Measurements from ENCODE around the gene MSANTD1.

MSANTD1 gene

DNA sequence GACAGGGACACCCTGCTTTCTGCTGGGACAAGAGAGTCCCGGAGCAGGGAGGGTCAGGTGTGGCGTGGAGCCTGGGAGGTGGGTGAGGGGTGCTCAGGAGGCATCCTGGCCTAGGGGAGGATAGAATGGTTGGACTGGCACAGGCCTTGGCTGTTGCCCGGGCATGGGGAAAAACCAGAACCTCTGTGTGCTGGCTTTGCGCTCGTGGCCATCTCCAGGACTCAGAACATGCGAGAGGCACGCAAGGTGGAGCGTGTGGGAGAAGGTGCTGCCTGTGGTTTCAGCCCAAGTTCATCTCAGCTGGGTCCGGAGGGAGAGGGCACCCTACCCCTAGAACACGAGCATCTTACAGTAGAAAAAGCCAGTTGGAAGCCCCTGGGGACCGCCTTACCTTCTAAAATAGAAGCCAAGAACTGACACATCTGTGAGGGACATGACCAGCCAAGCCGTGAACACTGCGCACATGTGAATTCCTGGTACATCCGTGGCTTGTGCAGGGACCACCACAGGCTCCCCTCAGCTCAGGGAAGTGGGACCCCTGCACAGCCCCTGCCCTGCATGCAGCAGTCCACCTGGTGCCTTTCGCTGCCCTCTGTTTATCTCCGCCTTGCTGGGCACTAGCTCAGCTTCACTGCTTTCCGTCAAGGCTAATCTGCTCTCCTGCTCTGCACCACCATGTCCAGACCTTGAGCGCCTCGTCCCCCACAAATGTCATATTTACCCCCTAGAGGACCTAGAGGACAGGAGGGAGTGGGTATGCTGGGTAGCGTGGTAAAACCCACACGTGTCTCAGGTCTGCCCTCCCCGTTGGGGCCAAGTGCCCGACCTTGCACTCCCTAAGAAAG is 13.5 kb downstream of the MSANTD1 start:
- no peak for DNase-seq (ENCODE audit: low read depth in 2 of 2, low spot score in 1 of 2)

GRCh38 chr4:3263053-3263875 is 14.3 kb downstream of the MSANTD1 start:
- no peak for DNase-seq (ENCODE audit: low read depth in 2 of 2, low spot score in 1 of 2)

DNA sequence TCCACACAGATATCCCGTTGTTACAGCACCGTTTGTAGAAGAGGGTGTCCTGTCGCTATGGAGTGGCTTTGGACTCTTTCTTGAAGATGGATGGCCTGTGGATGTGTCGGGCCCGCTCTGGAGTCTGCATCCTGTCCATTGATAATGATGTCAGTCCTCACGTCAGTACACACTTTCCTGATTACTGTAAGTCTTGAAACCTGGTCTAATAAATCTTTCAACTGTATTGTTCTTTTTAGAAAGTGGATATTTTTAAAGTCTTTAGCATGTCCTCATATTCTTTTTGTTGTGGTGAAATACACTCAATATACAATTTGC is 14.9 kb downstream of the MSANTD1 start:
- no peak for DNase-seq (ENCODE audit: low read depth in 2 of 2, low spot score in 1 of 2)

DNA sequence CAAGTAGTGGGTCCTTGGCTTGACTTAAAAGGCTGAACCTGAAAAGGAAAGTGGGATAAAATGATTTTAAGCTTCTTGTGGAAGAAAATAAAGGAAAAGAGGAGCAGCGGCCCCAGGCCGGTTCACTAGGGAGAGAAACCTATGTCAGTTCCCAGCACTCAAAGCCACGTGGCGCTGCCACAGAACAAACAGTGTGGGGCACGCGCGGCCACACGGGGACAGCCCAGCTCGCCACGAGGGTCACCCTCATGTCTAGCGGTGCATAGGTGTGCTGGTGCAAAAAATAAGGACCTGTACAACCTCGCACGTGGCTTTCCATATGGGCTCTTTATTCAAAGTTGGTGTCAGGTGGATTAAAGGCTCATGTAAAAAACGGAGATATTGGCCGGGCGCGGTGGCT is 17.1 kb downstream of the MSANTD1 start:
- DNase-seq (ENCODE audit: low read depth in 2 of 2, low spot score in 1 of 2) = no peak

- no peak for DNase-seq (ENCODE audit: low read depth in 2 of 2, low spot score in 1 of 2)
Observed at GRCh38 chr4:3267576-3268394, 18.8 kb downstream of the MSANTD1 start.

GRCh38 chr4:3268395-3269104 is 19.6 kb downstream of the MSANTD1 start:
- no peak for DNase-seq (ENCODE audit: low read depth in 2 of 2, low spot score in 1 of 2)

GRCh38 chr4:3269105-3269927 is 20.4 kb downstream of the MSANTD1 start:
- no peak for DNase-seq (ENCODE audit: low read depth in 2 of 2, low spot score in 1 of 2)

GRCh38 chr4:3269991-3270611 is 21.1 kb downstream of the MSANTD1 start:
- no peak for DNase-seq (ENCODE audit: low read depth in 2 of 2, low spot score in 1 of 2)

DNA sequence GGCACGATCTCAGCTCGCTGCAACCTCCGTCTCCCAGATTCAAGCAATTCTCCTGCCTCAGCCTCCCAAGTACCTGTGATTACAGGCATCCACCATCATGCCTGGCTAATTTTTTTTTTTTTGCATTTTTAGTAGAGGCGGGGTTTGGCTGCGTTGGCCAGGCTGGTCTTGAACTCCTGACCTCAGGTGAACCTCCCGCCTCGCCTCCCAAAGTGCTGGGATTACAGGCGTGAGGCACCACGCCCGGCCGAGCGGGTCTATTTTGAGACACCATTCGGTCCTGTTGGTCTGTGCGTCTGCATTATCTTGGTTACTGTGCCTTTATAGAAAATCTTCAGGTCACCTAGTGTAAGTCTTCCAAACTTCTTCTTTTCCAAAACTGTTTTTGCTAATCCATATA is 22.2 kb downstream of the MSANTD1 start:
- no peak for DNase-seq (ENCODE audit: low read depth in 2 of 2, low spot score in 1 of 2)

GRCh38 chr4:3276986-3277385 is 28.0 kb downstream of the MSANTD1 start:
- DNase-seq (ENCODE audit: low read depth in 2 of 2, low spot score in 1 of 2) = no peak

DNA sequence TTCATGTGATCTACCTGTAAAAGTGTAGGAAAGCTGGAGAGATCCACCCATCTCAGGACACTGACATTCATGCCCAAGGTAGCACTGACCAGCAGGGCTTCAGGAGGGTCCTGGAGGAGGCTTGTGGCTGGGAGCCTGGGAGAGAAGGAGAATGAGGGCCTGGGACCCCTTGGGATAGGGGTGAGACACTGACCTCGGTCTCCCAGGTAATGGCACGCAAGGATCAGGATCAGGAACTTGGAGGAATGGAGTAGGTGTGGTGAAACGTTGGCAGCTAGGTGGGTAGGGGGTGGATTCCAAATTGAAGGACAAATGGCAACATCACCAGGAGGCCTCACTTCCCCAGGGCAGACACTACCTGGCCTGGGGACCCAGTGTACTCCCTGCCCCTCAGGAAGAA is 31.5 kb downstream of the MSANTD1 start:
- no peak for DNase-seq (ENCODE audit: low read depth in 2 of 2, low spot score in 1 of 2)

- no peak for DNase-seq (ENCODE audit: low read depth in 2 of 2, low spot score in 1 of 2)
Observed at GRCh38 chr4:3283483-3283882, 34.5 kb downstream of the MSANTD1 start.

DNA sequence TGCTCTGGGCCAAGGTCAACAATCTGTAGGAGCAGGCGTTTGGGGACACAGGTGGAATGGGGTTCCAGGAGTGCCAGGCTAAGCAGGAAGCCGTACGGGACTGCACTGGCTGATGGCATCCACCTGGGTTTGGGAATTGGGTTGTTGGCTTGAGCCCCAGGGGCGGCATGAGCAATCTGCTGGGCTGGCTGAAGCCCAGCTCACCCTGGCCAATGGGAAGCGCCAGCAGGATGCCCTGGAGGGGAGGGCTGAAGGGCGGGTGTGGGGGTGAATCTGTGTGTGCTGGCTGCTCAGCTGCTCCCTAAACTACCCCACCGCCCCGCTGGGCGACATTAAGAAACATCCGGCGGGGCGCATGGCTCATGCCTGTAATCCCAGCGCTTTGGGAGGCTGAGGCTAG is 35.0 kb downstream of the MSANTD1 start:
- DNase-seq (ENCODE audit: low read depth in 2 of 2, low spot score in 1 of 2) = no peak

DNA sequence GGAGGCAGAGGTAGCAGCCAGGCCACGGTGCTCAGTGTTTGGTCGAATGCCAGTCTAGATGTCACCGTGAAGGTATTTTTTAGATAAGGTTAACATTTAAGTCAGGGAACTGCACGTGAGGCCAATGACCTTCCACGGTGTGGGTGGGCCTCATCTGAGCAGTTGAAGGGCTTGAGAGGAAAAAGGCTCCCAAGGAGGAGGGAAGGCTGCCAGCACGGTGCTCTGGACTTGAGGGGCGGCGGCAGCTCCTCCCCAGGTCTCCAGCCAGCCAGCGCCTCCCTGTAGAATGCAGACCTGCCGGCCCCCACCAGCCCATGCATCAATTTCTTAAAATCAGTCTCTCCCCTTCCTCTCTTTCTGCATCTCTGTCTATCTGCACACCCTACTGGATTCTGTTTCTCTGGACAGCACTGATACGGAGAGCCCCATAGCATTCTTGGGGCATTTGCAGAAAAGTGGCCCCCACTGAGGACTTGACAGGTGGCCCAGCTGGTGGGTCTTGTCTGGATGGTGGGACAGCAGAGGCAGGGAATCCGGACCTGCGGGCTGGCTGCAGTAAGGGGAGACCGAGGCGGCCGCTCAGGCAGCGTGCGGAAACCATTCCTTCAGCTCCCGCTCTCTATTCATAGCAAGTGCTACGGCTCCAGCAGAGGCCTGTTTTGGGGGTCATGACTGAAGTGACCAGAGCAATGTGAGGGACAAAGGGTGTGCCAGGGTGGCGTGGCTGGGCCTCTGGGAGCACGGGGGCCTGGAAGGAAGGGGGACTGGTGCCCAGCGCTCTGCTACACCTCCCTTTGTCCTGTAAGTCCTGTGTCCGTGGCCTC is 36.0 kb downstream of the MSANTD1 start:
- DNase-seq (ENCODE audit: low read depth in 2 of 2, low spot score in 1 of 2) = no peak

DNA sequence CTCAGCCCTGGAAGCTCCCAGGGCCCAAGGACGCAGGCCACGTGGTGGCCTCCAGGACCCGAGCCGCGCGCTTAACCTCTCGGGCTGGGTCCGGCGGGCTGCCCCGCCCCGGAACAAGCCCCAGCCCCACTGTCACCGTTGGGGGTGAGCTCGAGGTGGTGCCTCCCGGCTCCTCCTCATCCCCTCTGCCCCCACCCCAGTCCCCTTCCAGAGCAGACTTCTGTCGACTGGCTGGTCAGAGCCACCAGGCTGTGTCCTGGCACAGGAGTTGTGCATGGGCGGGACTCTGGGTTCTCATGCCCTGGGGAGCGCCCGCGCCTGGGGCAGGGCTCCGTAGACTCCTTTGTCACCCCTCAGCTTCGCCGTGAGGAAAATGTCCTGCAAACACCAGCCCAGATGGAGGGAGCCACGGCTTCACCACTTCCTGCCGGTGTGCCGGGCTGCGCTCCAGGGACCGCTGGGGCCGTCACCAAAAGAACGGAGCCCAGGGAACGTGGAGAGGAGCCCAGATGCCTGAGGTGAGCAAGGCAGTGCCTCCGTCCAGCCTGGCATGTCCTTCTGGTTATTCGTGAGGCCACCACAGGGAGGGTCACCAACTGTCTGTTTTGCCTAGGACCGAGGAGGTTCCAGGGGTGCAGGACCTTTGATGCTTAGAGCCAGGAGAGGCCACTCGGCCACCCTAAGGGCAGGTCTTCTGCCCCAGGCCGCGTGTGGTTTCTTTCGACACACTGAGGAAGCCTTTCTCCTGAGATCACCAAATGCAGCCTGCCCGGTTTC is 36.8 kb downstream of the MSANTD1 start:
- DNase-seq (ENCODE audit: low read depth in 2 of 2, low spot score in 1 of 2) = no peak

DNA sequence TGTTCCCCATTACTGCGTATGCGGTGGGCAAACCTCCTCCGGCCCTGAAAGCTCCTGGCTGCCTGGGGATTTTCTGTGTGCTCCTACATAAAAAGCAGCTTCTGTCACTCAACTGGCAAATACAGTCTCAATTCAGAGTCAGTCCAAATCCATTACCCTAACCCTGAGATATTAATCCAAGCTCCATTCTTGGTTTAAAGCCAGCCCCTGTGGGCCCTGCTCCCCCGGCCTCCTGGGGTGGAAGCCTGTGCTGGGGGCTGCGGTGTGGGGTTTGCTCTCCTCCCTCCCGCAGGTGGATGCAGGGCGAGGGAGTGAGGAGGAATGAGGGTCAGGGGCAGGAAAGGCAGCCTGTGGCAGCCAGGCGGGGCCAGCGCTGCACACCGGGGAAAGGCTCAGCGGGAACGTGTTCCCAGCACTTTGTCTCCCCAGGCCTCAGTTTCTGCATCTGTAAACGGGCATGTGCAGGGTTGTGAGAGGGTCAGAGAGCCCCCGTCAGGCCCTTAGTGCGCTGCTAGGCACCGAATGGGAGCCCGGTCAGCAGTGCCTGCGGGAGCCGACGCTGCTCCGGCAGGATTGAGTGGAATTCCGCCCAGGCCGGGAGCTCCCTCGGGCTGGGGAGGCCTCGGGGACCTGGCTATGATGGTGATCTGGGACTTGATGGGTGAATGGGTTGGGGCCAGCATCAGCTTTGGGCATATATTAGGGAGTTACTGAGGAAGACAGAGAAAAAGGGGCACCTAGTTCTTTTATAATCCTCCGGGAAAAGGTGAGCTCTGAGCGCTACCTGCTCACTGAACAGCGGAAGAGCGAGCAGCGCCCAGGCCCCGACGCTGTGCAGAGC is 37.6 kb downstream of the MSANTD1 start:
- no peak for DNase-seq (ENCODE audit: low read depth in 2 of 2, low spot score in 1 of 2)

GRCh38 chr4:3287271-3287971 is 38.5 kb downstream of the MSANTD1 start:
- DNase-seq (ENCODE audit: low read depth in 2 of 2, low spot score in 1 of 2) = no peak

All from stimulated activated CD8-positive, alpha-beta memory T cell treated with anti-CD3 and anti-CD28 coated beads, Interleukin-4, amount 100 ng/mL, for 4 hours (primary cell).